OCI-LY1 (cell line): ENCODE results near the gene STYK1.

ENCODE experiments used
- CTCF ChIP-seq: fragments of 200-600 bp; sonication (generic), shearing (Covaris generic); IDR thresholded peaks from 2 replicates; pipeline ENCODE4 v1.5.1; 2017; ENCODE audit warnings: mild to moderate bottlenecking, antibody characterized with exemption, low read length, moderate library complexity, mixed read lengths
- EZH2 ChIP-seq: fragments of 200-600 bp; sonication (generic), shearing (Covaris generic); IDR thresholded peaks from 2 replicates; pipeline ENCODE4 v1.8.0; 2017; ENCODE audit warnings: borderline replicate concordance, mixed run types, mild to moderate bottlenecking, antibody characterized with exemption, low read length, moderate library complexity, mixed read lengths

DNA sequence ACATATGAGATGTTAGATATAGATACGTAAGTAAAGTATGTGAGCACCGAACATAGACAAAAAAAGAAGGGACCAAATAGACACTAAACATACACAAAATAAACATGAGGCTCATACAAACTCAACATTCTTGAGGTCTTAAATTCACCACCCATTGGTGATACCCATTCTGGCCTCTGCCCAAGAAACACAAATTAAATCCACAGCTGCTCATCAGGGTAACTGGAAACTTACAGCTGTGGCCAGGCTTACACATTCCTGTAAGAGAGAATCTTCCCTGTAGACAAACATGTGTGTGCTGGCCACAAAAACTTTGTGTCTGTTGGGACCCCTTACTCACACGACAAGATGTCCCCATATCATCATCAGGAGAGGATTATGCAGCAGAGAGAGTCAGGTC, 82.9 kb downstream of the STYK1 start:
- TF ChIP-seq CTCF, result no peak
- no peak for TF ChIP-seq EZH2
